HepG2 (cell line): Measurements from ENCODE around the gene RXYLT1. TPM values are rescaled to one million over a fixed set of nuclear protein-coding genes. Genes with fewer than 3 reads are reported as not detected.

Experiments
- ARID4A ChIP-seq: sonication (generic); formaldehyde crosslinking; IDR thresholded peaks from 2 replicates; pipeline ENCODE4 v1.5.0; 2020; ENCODE audit warnings: mild to moderate bottlenecking, missing genetic modification reagents, borderline replicate concordance
- BRF2 ChIP-seq: sonication (generic); formaldehyde crosslinking; IDR thresholded peaks from 2 replicates; pipeline ENCODE4 v1.8.1; 2022; ENCODE audit warnings: mild to moderate bottlenecking, missing genetic modification reagents
- PATZ1 ChIP-seq: sonication (generic); formaldehyde crosslinking; IDR thresholded peaks from 2 replicates; pipeline ENCODE4 v1.4.0; 2020; ENCODE audit warnings: missing genetic modification reagents
- RELA ChIP-seq: sonication (generic); formaldehyde crosslinking; IDR thresholded peaks from 2 replicates; pipeline ENCODE4 v1.4.0; 2020; ENCODE audit warnings: missing genetic modification reagents
- SALL2 ChIP-seq: sonication (generic); formaldehyde crosslinking; IDR thresholded peaks from 2 replicates; pipeline ENCODE4 v1.8.1; 2023; ENCODE audit warnings: mild to moderate bottlenecking, missing genetic modification reagents, inconsistent platforms
- ZMAT3 ChIP-seq: sonication (generic); formaldehyde crosslinking; conservative IDR thresholded peaks from 2 replicates; pipeline ENCODE4 v1.7.0; 2021; ENCODE audit warnings: missing genetic modification reagents
- ZNF280B ChIP-seq: sonication (generic); formaldehyde crosslinking; IDR thresholded peaks from 2 replicates; pipeline ENCODE4 v1.5.0; 2020; ENCODE audit warnings: missing genetic modification reagents, mild to moderate bottlenecking, borderline replicate concordance
- ZNF501 ChIP-seq: sonication (generic); formaldehyde crosslinking; IDR thresholded peaks from 2 replicates; pipeline ENCODE4 v1.5.1; 2020; ENCODE audit warnings: mild to moderate bottlenecking, moderate library complexity, missing genetic modification reagents
- ZNF556 ChIP-seq: sonication (generic); formaldehyde crosslinking; IDR thresholded peaks from 2 replicates; pipeline ENCODE4 v1.4.0; 2020; ENCODE audit warnings: mild to moderate bottlenecking, missing genetic modification reagents, borderline replicate concordance
- polyA plus RNA-seq, 8 experiments: library from polyadenylated mRNA; depleted of rRNA in 3 of 8; stranded (reverse) in 7 of 8; unstranded in 1 of 8; fragments of >200 nt; fragmentation: Illumina TruSeq in 4 of 8; extraction: Trizol in 4 of 8; gene quantifications; 2 replicates each; pipeline versions ENCODE4 v1.2.1 to v1.2.3, GENCODE V29; 2011 to 2016; ENCODE audit warnings: low read depth in 4 of 8, missing spikeins in 1 of 8, mixed read lengths in 1 of 8; ENCODE audit not compliant: insufficient read depth in 1 of 8
- total RNA-seq, 5 experiments: library from RNA; depleted of rRNA; stranded (reverse); fragments of >200 nt; fragmentation: Illumina TruSeq; extraction: Trizol; gene quantifications; 2 replicates each; pipeline ENCODE4 v1.2.3, GENCODE V29; 2016; ENCODE audit warnings: low read depth in 1 of 5

Gene RXYLT1
- total and polyA plus RNA-seq, 2 of the 13 experiments (the other 11 are each of a cell fraction or from before 2014, with no cell fraction given): 8.3 to 15.5 TPM

- TF ChIP-seq ARID4A: peak; percentile 85; the same call in 1 of the 2 replicates
- TF ChIP-seq RELA: 0 out of 2 replicates have a peak, but pooled peaks have one; percentile 52
- peak; percentile 75; the same call in 1 of the 2 replicates for TF ChIP-seq ZMAT3 (CRISPR knock-in tag)
- peak; percentile 53 for TF ChIP-seq ZNF280B (CRISPR knock-in tag)
- TF ChIP-seq BRF2 (CRISPR knock-in tag): peak; percentile 79; the same call in 1 of the 2 replicates
- TF ChIP-seq ZNF556: peak; percentile 92
- TF ChIP-seq ZNF501 (CRISPR knock-in tag): peak; percentile 68; the same call in 1 of the 2 replicates
- peak; percentile 50; the same call in 1 of the 2 replicates for TF ChIP-seq PATZ1 (CRISPR knock-in tag)
- TF ChIP-seq SALL2 (CRISPR knock-in tag): peak; percentile 92
These were observed 64.1 kb downstream of the RXYLT1 start (continued) for GRCh38 chr12:63843721-63844390.
